GM21423 (cell line): ENCODE results near the gene SUCNR1.
"Not testable (repeated sequence)": the region's sequence is repeated elsewhere in the genome, so short reads cannot be mapped to it uniquely, and the experiment has no call there.

Experiments
- ATAC-seq: cut with Tn5 transposase; IDR thresholded peaks from one replicate; pipeline ENCODE4 v1.9.1; 2021; ENCODE audit warnings: mild to moderate bottlenecking, moderate library complexity; ENCODE audit not compliant: unreplicated experiment

SUCNR1 gene

DNA sequence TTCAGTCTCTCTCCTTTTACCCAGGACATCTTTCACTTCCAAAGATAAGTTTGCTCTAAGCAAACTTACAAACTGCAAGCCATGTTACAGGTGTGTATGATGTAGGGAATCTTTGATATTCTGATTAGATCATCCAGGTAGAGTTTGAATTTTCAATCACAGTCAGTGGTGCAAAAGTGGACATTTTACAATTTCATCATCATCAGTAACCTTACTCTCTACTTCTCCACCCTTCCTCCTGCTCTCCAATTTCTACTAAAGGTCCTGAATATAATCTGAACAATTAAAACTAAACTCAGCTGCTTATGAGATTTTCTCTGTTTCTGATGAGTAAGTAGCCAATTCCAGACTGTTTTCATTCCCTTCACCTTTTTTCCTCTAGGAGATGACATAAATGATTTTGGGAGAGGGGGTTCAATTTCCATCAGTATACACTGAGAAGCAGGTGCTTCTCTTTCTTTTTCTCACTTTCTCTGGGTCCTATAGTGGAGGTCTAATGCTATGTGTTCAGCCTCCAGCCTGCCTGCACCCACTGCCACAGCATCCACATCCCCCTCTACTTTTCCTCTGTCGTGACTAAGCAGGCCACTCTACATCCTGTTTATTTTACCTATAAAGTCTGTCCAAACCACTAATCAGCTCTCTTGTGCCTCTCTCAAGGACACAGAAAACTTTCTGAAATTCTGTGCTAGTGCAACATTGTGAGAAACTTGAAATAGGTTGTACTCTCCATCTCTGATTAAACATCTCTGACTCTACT lies 27.6 kb downstream of the SUCNR1 start:
- no peak for ATAC-seq

DNA sequence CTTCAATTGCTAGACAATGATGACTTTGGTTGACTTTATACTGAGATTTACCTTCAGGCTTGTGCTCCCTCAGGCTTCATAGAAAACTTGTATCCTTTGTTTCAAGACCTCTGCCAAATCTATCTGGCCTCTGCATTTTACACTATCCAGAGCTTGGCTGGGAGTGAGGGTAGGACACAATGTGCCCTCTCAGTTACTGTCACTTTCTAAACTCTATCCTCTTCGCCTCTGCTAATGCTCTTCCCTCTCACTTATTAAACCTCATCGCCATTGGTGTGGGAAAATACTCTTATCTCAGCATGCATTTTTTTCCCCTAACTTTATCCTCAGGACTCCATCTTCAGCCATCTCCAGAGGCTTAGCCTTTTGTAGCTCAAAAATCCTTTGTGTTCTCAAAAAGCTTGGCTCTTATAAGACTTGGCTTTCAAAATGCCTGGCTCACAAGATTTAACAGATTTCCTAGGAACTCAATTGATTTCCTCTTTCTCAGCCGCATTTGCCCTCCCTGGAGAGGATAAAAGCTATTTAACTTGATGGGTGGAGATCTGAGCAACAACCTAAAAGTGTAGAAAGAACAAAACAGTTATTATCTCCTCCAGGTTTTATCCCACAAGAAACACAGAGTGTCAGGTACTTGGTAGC lies 28.3 kb downstream of the SUCNR1 start:
- no peak for ATAC-seq

DNA sequence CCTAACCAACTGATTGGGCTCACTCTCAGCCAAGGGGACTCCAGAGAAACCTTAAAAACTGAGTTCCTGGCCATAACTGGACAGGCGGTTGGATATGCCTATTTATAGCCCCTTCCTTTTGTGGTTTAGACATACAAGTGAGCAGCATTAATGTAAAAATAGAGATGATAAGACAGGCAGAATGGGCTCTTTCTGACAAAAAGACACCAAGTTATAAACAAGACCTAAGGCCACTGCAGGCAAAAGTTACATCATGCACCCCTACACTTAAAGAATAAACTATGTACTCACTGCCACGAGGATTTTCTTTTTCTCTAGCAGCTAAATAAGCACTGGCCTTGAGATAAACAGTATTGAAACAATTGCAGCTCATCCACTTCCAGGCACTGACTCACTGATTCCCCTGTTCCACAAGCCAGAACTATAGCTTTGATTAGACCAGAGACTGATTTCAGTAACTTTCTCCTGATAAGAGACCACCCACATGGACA lies 30.1 kb downstream of the SUCNR1 start:
- no peak for ATAC-seq

GRCh38 chr3:151905647-151906046 lies 32.2 kb downstream of the SUCNR1 start:
- ATAC-seq, result no peak

- no peak for ATAC-seq
Measured at GRCh38 chr3:151906751-151907150, 33.3 kb downstream of the SUCNR1 start.

GRCh38 chr3:151908399-151908798 lies 35.0 kb downstream of the SUCNR1 start:
- ATAC-seq, result no peak

- ATAC-seq, result no peak
Measured at GRCh38 chr3:151909681-151910405, 36.4 kb downstream of the SUCNR1 start.

- no peak for ATAC-seq
Measured at GRCh38 chr3:151911462-151911861, 38.0 kb downstream of the SUCNR1 start.

DNA sequence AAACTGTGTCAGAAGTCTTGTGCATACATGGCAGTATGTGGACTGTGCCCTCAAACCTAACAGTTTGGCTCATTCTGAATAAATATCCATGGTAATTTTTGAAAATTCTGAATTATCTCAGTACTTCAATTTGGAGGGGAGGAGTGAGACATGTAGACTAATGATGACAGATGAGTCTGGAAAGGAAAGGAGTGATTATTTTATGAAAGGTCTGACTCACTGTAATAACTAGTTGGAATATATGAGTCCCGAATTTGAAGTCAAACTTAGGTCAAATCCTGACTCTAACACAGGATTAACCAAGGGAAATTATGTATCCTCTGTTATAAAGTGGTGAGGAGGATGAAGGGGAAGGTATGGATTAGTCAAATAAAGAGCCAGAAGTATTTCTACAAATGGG lies 38.6 kb downstream of the SUCNR1 start:
- no peak for ATAC-seq

- ATAC-seq, result no peak
Measured at GRCh38 chr3:151916781-151917180, 43.3 kb downstream of the SUCNR1 start.

- ATAC-seq, result no peak
Measured at GRCh38 chr3:151918253-151919029, 45.0 kb downstream of the SUCNR1 start.

- no peak for ATAC-seq
Measured at GRCh38 chr3:151919030-151919328, 45.5 kb downstream of the SUCNR1 start.

DNA sequence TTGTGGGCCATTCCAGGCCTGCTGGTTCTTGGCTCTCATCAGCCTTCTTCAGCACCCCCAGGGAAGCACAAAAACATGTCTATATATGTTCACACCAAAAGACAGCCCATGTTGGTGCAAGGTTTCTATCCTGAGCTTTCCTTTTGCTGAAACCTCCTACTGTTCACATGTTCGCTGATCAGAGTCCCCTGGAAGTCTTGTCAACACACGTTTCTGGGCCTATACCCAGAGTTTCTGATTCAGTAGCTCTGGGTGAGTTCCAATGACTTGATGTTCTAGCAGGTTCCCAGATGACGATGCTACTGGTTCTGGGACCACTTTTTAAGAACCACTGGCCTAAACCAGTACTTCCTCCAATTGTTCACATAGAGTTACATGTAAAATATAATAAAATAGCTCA lies 46.0 kb downstream of the SUCNR1 start:
- ATAC-seq, result no peak

- ATAC-seq, result no peak
Measured at GRCh38 chr3:151923901-151924300, 50.5 kb downstream of the SUCNR1 start.

GRCh38 chr3:151924753-151925152 lies 51.3 kb downstream of the SUCNR1 start:
- no peak for ATAC-seq

GRCh38 chr3:151925419-151925818 lies 52.0 kb downstream of the SUCNR1 start:
- no peak for ATAC-seq

DNA sequence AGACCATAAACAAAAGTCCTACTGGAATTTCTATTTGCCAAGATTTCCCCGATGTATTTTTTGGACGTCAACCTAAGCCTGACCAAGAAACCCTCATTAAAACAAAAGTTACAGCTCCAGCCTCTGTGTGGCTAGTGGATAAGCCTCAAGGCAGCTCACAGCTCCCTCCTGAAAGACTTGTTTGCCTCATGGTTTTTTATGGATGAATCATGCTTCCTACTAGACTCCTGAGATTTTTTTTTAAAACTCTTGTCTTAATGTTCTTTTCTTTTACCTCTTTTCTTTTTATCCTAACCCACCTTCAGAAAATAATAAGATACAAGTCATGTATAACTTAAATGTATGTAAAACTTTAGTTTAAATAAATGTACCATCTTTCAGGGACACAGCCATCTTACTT lies 52.4 kb downstream of the SUCNR1 start:
- no peak for ATAC-seq

GRCh38 chr3:151926956-151927355 lies 53.5 kb downstream of the SUCNR1 start:
- ATAC-seq, result no peak

- not testable (repeated sequence) for ATAC-seq
Measured at GRCh38 chr3:151927915-151928525, 54.6 kb downstream of the SUCNR1 start.

DNA sequence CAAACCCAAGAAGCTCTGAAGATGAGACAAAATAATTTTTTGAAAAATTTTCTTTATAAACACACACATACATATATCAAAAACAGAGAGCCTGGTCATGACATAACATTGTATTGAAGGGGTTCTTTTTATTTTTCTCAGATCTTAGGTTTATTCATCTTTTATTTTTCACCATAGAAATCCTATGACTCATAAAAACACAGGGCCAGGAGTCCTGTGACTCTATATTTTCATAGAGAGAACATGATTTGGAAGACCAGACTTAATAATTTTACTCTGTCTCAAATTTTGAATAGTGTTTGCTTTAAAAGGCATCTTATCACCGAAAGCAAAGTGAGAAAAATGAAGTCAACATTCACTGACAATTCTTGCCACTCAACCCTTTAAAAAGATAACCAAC lies 57.7 kb downstream of the SUCNR1 start:
- ATAC-seq, result no peak
